Measurements from ENCODE around the gene REG4.

REG4 gene

DNA sequence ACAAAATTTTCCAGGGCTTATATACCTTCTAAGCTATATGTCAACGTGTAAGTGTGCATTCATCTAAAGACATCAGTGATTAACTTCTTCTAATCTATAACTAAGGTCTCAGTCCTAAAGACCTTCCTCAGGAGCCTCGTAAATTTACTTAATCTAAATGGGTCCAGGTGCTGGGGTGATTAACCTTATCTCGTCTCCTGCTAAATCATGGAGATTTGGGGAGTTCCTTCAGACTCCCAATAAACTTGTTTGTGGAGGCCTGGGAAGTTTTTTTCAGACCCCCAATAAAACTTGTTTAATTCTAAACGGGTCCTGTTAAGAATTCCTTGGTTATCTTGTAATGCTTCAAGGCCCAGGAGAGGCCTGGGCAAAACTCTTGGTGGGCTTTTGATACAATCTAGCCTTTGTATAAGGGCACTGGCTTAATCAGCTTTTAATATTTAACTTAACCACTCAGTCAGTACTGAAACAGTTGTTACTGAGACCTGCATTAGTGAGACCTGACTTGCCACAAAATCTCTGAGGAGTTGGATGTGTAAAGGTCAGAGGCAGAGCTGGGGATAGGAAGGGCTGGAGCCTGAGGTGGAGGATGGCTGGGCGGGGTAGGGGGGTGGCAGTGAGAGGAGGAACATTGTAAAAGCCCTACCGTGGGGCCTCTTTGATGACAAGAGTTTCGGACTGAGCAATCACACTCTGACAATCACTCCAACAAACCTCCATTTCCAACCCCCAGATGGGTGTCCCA, 36.3 kb downstream of the REG4 start:
- TF ChIP-seq GATA2 (IDR thresholded peaks at IDR 0.05; ENCODE audit: low read depth, low read length) (no peak), GATA3 (IDR thresholded peaks at IDR 0.05; ENCODE audit: low read depth, low read length) (no peak)

DNA sequence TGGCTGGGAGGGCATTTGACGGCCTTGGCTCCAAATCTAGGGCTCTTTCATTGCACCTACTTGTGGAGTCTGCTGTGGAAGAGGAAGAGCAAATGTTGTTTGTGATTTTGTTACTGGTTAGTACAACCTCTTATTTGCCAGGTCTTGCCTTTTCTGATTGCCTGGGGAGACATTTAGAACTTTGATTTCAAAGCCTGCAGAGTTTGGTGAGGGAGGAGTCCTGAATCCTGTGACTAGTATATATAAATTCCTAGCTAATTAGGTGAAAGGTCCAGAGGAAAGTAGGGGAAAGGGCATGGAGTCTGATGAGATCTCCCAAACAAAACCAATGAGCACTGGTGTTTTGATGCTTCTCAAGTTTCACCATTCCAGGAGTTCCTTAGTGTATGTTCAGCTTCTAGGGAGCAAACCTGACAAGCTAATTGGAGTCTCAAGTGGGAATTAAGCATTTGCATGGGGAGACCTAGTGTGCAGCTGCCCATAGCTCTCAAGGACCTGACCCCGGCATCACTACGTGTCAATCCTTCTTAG, 37.5 kb downstream of the REG4 start:
- TF ChIP-seq GATA3 (IDR thresholded peaks at IDR 0.05; ENCODE audit: low read depth, low read length) (no peak), GATA2 (IDR thresholded peaks at IDR 0.05; ENCODE audit: low read depth, low read length) (no peak)

DNA sequence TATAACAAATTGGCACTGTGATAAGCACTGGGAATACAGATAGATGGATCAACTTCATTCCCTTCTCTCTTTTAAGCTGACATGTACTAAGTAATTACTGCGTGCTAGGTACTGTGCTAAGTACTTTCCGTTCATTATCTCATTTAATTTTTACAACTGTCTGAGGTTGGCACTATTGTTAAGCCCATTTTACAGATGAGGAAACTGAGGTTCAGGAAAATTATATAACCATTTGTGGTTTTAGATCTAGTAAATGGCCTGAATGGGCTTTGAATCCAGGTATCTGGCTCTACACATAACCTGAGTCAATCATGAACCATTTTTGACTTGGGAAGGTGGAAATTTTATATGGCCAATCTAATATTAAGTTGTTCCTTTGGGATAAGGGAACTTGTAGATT, 39.0 kb downstream of the REG4 start:
- TF ChIP-seq GATA2 (IDR thresholded peaks at IDR 0.05; ENCODE audit: low read depth, low read length) (no peak), GATA3 (IDR thresholded peaks at IDR 0.05; ENCODE audit: low read depth, low read length) (no peak)

DNA sequence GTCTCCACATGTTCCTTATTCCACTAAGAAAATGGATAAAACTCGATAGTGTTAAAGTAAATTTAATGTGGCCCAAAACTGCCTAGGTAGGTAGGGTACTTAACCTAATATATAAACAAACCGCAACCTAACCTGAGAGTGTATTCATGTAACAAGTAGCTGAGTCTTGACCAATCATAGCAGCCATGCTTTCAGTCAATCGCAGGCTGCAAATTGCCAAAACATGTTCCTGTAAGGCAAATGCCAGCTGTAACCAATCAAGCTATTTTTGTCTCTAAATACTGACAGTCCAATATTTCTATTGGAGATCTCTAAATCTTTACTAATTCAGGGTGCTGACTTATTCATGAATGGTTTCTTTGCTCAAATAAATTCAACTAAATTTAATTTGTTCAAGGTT, 39.5 kb downstream of the REG4 start:
- TF ChIP-seq GATA2 (IDR thresholded peaks at IDR 0.05; ENCODE audit: low read depth, low read length) = no peak
- no peak for TF ChIP-seq GATA3 (IDR thresholded peaks at IDR 0.05; ENCODE audit: low read depth, low read length)

DNA sequence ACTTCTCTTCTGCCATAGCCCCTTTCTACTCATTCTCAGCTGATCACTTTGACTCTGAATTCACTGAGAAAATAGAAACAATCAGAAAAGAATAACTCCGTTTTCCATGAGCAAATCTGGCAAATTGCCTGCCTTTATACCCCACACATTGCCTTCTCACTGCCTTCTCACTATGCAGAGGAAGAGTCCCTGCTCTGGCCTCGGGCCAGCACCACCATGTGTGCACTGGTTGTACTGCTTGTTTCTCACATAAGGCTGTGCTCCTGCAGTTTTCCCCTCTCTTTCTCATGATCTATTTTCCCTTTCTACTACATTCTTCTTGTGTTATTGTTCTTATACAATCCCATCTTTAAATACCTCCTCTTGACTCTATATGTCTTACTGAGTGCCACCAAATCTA, 40.2 kb downstream of the REG4 start:
- TF ChIP-seq GATA2 (IDR thresholded peaks at IDR 0.05; ENCODE audit: low read depth, low read length) = no peak
- TF ChIP-seq GATA3 (IDR thresholded peaks at IDR 0.05; ENCODE audit: low read depth, low read length) = no peak

DNA sequence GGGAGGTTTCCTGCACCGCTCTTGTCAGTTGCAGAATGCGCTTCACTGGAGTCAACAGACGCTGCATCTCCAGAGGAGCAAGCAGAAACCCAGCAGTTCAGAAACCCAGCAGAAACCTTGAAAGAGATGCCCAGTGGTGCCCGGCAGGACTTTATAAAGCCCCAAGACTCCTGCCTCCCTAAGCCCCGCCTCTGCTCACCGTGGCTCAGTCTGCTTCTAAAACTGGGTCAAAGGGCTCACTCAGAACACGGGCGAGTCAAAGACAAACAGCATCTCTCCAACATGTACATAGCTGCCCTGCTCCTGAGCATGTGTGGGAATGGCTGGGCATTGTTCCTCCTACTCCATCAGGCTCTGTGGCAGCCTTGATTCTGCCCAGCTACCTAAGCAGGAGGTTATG, 42.5 kb downstream of the REG4 start, which contains the start of gene HMGCS2:
Gene HMGCS2, minus strand, starts transcription at position 128 of the 400 bp plus-strand sequence. Its CDS starts 61 bp downstream, at position 67.
- TF ChIP-seq GATA3 (IDR thresholded peaks at IDR 0.05; ENCODE audit: low read depth, low read length) (no peak), GATA2 (IDR thresholded peaks at IDR 0.05; ENCODE audit: low read depth, low read length) (no peak)

DNA sequence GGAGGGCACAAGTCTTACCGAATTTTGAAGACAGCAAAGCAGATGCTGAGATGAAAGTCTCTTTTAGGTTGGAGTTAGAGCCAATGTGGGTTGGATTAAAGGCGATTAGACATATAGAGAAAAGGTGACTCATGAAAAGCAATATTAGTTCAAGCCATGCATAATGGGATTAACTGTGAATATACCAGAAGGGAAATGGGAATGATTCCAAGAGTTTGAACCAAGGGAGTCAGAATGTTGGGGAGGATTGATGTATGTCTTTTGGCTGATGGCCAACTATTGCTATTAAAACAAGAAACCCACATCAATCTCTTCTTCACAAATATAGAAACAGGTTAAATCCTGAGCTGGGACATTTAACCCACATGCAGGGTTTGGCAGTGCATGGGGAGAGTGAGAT, 43.8 kb downstream of the REG4 start:
- TF ChIP-seq GATA3 (IDR thresholded peaks at IDR 0.05; ENCODE audit: low read depth, low read length) (no peak), GATA2 (IDR thresholded peaks at IDR 0.05; ENCODE audit: low read depth, low read length) (no peak)

DNA sequence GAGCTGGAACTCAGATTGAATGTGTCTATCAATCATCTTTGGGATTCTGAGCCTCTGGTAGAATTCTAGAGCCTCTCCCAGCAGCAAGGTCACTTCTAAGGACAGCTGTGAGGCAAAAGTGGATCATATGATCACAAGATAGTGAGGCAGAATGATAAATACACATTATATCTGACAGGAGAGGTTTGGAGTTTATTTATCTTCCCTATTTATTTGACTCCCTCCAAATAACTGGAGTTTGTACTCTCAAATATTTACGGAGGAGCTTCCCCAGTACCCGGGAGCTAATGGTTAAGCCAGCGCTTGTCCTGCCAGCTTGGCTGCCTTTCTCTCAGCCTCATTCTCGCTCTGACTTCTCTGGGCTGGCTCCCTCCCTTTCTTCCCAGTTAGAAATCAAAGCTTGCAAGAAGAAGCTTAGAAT, 44.9 kb downstream of the REG4 start:
- no peak for TF ChIP-seq GATA3 (IDR thresholded peaks at IDR 0.05; ENCODE audit: low read depth, low read length)
- TF ChIP-seq GATA2 (IDR thresholded peaks at IDR 0.05; ENCODE audit: low read depth, low read length) = no peak

DNA sequence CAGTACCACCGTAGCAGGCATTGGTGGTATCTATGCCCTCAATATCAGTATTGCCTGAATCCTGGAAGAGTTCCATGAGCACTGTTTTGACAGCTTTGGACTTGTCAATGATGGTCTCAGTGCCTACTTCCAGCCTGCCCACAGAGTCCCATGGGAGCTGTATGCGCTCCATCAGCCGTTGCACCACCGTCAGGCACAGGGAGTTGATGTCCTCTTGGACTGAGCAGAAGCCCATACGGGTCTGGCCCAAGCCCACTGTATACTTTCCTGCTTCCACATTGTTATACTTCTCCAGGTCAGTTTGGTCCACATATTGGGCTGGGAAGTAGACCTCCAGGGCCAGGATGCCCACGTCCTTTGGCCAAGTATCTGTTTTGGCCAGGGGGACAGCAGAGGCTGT, 47.0 kb downstream of the REG4 start:
- no peak for TF ChIP-seq GATA3 (IDR thresholded peaks at IDR 0.05; ENCODE audit: low read depth, low read length)
- no peak for TF ChIP-seq GATA2 (IDR thresholded peaks at IDR 0.05; ENCODE audit: low read depth, low read length)

DNA sequence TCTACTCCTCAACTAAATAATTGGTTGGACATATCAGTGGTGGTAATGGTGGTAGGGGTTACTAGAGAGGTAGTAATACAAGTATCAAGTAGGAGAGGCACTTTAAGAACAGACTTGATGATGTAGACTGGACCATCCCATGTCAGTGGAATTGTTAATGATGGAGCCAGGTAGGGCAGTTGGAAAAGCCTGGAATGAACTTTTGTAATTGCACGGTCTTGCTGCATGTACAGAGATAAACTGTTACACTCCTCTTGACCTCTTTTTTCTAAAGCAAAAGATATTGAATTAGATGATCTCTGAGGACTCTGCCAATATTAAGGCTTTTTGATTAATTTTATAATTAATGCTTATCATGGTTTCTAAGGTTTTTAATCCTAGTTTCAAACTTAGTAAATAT, 48.3 kb downstream of the REG4 start:
- no peak for TF ChIP-seq GATA2 (IDR thresholded peaks at IDR 0.05; ENCODE audit: low read depth, low read length)
- TF ChIP-seq GATA3 (IDR thresholded peaks at IDR 0.05; ENCODE audit: low read depth, low read length) = no peak

DNA sequence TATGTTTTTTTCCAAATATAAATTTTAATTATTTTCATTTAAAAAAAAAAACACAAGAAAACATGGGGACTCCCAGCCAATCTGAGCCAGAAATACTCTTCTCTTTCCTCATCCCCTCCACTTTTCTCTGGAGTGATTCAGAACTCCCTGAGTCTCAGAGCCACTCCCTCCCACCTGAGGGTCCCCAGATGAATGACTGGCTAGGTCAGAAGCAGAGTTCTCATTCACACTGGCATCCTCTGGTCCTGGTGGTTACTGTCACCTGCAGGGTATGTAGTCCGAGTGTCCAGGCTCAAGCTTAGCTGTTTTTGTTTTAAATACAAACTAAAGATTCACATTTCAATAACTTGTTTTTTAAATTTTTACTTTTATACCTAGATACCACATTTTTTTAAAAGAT, 48.9 kb downstream of the REG4 start:
- no peak for TF ChIP-seq GATA2 (IDR thresholded peaks at IDR 0.05; ENCODE audit: low read depth, low read length)

DNA sequence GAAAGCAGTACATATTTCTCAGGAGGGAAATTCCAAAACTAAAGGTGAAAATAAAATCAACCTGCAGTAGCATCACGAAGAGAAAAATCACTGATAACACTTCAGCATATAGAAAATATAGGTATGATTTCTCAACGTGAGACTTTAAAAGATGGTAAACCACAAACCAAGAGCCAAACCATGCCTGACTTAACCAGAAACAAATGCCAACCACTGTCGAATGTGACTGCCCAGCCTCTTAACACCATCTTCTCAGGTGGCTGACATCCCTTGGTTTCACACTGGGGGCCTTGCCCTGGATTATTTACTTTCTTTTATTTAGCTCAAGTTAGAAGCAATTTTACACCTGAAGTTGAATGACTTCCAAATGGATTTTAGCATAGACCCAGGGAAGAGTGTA, 52.7 kb downstream of the REG4 start:
- TF ChIP-seq GATA2 (IDR thresholded peaks at IDR 0.05; ENCODE audit: low read depth, low read length) (no peak), GATA3 (IDR thresholded peaks at IDR 0.05; ENCODE audit: low read depth, low read length) (no peak)

DNA sequence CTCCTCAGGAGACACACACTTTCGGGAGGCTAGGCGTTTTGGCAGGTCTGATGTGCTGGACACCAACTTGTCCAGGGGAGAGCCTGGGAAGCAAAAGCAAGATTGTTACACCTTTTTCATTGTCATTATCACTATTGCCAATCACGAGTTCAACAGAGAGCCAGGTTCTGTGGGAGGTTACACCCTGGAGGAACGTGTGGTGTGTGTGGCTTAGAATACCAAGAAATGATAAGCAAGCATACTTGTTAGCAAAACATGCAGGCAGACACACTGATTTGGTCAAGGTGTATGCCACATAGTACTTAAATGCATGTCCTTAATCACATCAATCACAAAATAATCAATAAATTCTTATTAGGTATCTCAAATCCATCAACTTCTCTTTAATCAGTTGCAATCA, 58.7 kb downstream of the REG4 start:
- TF ChIP-seq GATA2 (IDR thresholded peaks at IDR 0.05; ENCODE audit: low read depth, low read length) (no peak), GATA3 (IDR thresholded peaks at IDR 0.05; ENCODE audit: low read depth, low read length) (no peak)

DNA sequence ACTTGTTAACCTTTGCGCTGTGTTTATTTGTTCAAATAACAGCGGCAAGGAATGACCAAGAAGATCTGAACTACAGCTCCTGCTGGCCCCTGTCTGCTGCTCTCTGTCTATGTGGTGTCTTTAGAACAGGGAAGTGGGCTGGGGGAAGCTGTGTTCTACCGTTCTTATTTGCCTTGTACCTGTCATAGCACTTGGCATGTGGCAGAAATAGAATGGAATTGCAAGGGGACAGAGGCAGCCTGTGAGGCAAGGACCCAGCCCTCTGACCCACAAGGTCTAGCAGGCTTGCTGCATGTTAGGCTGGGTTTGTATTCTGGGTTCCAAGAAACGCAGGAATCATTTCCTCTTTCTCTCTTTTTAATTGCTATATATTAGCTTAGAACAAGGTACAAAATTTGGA, 63.2 kb downstream of the REG4 start:
- TF ChIP-seq GATA3 (IDR thresholded peaks at IDR 0.05; ENCODE audit: low read depth, low read length) (no peak), GATA2 (IDR thresholded peaks at IDR 0.05; ENCODE audit: low read depth, low read length) (no peak)

DNA sequence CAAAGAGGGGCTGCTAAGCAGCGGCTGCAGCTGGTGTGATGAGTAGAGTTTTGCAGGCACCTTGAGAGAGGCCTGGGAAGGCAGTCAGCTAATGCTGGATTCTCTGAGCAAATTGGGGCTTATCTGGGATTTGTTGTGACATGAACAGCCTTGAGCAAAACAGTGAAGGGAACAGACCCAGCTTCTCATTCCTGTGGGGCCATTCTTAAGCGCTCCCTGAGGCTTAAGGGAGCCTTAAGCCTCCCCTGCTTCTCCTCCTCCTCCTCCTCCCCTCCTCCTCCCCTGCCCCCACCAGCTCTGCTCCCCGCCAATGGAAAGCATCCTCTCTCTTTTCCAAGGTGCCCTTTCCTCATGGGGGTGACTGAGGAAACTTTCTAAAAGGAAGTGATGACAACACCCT, 63.8 kb downstream of the REG4 start:
- TF ChIP-seq GATA3 (IDR thresholded peaks at IDR 0.05; ENCODE audit: low read depth, low read length) (no peak), GATA2 (IDR thresholded peaks at IDR 0.05; ENCODE audit: low read depth, low read length) (no peak)
